DMS 273 treated with DMSO at 0.1 percent for 48 hours (cell line): ENCODE data around the gene KRTAP10-5.
"Not testable (repeated sequence)": the region's sequence is repeated elsewhere in the genome, so short reads cannot be mapped to it uniquely, and the experiment has no call there.

Experiments used
- DNase-seq: peaks from one replicate; lab custom pipeline; 2025; lab: John Stamatoyannopoulos, UW

Gene KRTAP10-5

DNA sequence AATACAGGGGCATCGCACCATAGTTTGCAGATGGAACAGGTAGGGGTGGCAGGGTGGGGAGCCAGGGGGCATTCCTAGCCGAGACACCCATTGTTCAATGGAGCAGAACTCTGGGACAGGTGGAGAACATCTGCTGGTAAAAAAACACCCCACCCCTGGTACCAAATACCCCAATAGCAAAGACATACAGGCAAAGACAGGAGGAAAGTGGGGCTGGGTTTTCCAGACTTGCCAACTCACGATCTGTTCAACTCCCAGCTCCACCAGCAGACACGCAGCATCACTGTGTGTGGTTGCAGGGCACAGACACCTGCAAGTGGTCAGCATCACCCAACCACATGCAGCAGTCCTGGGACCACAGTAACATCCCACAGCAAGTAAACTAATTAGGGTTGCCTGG lies 31.1 kb upstream of the KRTAP10-5 start:
- DNase-seq = no peak

DNA sequence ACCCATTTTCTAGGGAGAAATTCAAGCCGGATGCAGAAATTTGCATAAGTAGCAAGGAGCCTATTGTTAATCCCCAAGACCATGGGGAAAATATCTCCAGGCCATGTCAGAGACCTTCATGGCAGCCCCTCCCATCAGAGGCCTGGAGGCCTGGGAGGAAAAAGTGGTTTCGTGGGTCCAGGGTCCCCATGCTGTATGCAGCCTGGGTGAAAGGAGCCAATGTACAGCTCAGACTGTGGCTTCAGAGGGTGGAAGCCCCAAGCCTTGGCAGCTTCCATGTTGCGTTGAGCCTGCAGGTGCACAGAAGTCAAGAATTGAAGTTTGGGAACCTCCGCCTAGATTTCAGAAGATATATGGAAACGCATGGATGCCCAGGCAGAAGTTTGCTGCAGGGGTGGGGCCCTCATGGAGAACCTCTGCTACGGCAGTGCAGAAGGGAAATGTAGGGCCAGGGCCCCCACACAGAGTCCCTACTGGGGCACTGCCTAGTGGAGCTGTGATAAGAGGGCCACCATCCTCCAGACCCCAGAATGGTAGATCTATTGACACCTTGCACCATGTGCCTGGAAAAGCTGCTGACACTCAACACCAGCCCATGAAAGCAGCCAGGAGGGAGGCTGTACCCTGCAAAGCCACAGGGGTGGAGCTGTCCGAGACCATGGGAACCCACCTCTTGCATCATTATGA lies 29.9 kb upstream of the KRTAP10-5 start:
- DNase-seq = not testable (repeated sequence)

DNA sequence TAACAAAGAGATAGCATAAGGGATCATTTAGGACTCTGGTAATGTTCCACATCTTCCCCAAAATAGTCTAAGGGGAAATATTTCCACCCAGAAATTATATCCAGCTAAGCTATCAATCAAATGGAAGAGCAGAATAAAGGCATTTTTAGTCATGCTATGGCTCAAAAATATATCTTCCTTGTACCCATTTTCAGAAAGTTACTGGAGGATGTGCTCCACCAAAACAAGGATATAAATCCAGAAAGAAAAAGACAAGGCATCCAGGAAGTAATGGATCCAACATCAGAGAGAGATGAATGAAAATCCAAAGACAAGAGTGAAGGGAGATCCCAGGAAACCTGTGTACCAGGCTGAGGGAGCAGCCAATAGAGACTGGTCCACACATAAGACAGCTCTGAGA lies 28.8 kb upstream of the KRTAP10-5 start:
- no peak for DNase-seq

DNA sequence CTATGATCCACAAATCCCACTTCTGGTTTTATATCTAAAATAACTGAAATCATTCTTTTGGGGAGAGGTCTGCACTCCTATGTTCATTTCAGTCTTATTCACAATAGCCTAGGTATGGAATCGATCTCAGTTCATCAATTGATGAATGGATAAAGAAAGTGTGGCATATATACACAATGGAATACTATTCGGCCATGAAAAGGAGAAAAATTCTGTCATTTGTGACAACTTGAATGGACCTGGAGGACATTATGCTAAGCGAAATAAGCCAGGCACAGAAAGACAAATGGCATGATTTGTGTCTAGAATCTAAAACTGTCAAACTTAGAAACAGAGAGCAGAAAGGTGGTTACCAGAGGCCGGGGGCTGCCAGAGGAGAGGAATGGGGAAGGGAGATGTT lies 26.1 kb upstream of the KRTAP10-5 start:
- no peak for DNase-seq

DNA sequence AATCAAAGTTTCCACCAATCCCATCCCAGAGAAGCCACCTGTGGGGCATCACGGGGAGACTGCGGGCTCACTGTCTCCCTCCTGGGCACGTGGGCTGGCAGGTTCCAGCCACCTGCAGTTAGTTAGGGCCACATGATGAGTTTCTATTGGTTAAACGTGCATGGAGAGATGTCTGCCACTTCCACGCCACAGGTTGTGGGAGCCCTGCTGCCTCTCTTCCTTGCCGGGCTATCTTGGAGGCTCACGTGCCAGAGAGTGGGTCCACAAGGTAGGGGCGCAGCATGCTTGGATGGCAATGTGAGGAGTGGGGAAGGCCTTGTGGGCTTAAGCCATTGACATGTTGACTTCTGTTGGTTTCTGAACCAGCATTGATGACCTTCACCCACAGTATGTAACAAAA lies 23.5 kb upstream of the KRTAP10-5 start:
- no peak for DNase-seq

DNA sequence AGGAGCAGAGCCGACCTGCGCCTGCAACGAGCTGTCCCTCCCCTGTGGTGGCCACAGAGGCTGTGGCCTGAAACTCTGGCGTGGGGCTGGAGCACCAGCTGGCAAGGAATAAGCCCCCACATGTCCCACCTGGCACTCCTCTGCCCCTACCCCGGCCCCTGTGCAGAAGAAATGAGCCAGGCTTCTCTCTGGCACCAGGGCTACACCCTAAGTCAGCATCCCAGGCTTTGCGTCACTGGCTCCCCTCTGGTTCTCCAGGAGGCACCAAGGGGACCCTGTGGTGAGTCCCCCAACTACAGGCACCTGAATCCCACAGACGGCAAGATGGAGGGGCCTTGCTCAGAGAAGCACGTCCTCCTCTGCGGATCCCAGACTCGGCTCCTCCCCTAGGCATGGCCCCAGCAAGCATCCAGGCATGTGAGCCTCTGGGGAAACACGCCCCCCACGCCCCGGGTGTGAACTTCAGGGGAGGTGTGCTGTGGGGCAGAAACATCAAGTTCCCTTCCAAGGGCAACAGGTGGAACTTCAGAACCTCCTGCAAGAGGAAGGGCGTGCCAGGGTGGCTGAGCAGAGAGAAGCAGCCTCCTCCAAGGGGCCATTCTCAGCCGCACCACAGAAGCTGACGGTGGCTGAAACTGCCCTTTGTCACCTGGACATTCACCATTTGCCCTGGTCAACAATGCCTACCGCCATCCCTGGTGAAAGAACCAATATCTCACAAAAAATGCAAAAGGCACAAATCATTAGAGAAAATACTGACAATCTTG lies 22.9 kb upstream of the KRTAP10-5 start:
- DNase-seq = no peak

DNA sequence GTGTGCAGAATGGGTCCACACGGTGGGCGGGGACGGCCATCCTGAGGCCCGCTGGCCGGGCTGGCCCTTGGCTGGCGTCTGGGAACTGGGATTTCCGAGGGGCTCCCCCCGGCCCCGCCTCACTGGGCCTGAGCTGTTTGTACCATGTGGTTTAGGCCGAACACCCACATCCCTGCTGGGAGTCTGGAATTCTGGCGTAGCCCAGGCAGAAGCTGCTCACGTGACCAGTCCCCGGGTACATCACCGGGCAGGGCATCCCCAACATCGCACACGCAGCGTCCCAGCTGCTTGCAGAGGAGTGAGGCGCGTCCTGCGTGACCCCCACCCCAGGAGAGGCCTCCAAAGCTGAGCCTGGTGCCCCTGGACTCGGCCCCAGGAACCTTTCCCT lies 22.1 kb upstream of the KRTAP10-5 start:
- no peak for DNase-seq

DNA sequence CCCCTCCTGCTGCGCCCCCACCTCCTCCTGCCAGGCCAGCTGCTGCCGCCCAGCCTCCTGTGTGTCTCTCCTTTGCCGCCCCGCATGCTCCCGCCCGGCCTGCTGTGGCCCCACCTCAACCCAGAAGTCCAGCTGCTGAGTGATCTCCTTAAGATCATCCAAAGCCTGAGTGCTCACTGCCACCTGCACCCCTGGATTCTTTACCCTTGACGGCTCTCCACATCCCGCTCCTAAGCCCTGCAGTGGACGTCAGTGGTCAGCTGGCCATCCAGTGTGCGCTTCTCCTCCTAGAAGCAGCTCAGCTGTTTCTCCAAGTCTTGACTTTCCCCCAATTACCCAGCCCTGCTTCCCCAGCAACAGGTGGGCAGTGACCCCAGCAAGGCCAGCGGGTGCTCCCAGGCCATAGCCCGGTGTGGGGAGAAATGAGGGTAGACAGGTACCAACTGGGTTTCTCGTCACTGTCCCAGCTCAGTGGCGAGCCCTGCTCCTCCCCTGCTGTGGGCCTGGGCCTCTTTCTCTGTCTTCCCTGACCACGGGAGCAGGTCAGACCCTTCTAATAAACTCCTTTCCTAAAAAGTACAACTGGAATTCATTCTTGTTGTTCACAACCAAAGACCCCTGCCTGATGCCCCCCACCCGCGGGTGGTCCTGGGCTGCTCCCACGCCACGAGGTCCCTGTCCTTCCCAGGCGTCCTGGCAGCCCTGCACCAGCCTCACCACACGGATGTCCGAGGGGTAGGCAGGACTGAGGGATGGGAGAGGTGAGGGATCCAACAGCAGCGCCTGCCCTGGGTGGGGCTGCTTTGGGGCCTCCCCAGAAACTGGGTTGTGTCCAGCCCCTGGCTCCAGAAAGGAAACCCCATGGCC lies 21.4 kb upstream of the KRTAP10-5 start:
- DNase-seq = no peak

DNA sequence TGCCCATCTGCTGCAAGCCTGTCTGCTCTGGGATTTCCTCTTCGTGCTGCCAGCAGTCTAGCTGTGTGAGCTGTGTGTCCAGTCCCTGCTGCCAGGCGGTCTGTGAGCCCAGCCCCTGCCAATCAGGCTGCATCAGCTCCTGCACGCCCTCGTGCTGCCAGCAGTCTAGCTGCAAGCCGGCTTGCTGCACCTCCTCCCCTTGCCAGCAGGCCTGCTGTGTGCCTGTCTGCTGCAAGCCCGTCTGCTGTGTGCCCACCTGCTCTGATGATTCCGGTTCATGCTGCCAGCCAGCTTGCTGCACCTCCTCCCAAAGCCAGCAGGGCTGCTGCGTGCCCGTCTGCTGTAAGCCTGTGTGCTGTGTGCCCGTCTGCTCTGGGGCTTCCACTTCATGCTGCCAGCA lies 20.7 kb upstream of the KRTAP10-5 start:
- peak; percentile 32 for DNase-seq

DNA sequence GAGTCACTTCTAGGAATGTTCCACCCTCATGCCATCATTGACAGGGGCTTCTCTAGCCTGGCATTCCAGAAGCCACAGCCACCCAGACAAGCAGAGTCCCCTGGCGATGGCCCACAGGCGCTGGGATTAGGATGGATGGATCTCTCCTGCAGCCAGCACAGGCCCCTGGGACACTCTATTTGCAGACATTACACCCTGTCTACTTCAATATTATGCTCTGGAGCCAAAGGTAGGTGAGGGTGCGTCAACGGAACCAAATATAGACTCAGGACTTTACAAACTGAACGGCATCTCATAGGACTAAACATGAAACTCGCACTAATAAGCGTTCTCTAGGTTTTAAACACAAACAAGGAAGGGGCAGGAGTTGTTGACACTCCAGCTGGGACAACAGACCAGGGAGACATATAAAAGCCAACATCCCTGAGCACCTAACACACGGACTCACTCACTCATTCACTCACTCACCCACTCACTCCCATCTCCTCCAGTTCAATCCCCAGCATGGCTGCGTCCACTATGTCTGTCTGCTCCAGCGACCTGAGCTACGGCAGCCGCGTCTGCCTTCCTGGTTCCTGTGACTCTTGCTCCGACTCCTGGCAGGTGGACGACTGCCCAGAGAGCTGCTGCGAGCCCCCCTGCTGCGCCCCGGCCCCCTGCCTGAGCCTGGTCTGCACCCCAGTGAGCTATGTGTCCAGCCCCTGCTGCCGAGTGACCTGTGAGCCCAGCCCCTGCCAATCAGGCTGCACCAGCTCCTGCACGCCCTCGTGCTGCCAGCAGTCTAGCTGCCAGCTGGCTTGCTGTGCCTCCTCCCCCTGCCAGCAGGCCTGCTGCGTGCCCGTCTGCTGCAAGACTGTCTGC lies 19.9 kb upstream of the KRTAP10-5 start, which contains the start of gene KRTAP10-7:
Gene KRTAP10-7, plus strand, starts transcription at position 480 of the 861 bp plus-strand sequence. Its CDS starts 25 bp downstream, at position 505.
- not testable (repeated sequence) for DNase-seq

GRCh38 chr21:44599264-44600029 lies 19.0 kb upstream of the KRTAP10-5 start:
- DNase-seq = no peak

DNA sequence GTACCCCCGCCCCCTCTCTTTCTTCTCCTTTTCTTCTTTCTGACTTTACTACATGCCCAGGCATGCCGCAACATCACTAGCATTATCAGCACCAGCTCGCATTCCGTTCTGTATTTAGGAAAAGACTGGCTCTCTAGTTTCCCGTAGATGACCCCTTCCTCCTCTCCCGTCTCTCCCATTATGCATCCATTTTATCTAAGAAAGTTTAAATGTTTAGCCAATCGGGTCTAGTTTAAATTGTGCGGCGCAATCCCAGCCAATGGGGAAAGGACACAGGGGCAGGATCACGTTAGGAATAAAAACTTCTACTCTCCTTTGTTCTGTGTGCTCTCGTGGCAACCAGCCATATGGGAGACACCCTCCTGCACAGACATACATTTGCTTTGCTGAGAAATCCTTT lies 17.7 kb upstream of the KRTAP10-5 start:
- DNase-seq = no peak

- DNase-seq = no peak
Measured at GRCh38 chr21:44596068-44596725, 15.8 kb upstream of the KRTAP10-5 start.

GRCh38 chr21:44595524-44595923 lies 15.1 kb upstream of the KRTAP10-5 start:
- no peak for DNase-seq

DNA sequence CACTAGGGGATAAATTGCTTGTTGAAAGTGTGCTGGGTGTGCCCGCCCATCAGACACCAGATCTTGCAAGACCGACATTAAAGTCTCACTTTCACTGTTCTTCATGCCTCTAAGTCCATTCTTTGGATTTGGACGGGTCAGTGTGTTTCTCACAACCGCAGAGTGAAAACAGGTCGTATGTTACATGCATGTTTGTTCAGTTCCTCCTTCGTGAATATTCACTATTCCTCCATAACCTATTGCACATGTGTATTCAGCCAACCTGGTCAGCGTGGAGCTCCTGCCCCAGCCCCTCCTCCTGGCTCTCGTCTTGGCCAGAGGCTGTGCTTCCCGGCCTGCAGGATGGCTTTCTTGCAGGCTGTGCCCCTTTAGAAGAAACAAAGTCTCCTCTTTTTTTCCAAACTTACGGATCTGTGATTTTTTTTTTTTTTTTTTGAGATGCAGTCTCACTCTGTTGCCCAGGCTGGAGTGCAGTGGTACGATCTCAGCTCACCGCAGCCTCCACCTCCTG lies 14.1 kb upstream of the KRTAP10-5 start:
- no peak for DNase-seq

GRCh38 chr21:44593598-44594405 lies 13.4 kb upstream of the KRTAP10-5 start:
- no peak for DNase-seq

DNA sequence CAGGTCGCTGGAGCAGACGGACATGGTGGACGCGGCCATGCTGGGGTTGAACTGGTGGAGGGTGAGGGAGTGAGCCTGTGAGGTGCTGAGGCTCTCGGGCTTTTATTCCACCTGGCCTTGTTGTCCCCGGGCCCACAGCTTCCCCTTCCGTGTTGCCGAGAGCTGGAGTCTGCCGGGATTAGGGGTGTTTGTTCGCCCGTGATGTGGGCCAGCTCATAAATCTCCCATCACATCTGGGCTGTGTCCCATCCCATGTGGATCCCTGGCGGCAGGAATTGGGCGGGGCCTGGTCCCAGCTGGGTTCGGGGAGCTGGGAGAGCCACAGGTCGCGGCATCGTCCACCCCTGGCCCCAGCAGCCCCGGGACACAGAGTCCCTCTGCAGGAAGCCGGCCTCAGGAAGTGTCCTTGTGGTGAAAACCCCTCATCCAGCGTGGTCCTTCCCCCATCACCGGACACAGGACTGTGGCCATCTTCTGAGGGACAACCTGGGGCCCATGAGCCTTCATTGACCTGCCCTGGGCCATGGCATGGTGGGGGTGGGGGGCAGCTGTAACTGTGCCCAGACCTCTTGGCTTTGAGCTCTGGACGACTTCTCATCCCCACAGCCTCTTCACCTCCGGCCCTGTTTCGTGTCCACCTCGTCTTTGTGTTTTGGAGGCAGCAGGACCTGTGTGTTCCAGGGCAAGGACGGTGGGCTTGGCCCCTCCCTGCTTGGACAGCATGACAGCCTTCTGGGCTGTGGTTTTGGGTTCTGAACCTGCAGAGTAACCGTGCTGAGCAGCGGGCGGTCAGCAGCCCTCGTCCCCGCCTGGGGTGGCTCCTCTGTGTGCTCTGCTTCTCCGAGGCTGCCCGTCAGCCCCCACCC lies 12.3 kb upstream of the KRTAP10-5 start, which contains the start of gene KRTAP10-6:
Gene KRTAP10-6, minus strand, starts transcription at position 60 of the 866 bp plus-strand sequence. Its CDS starts 21 bp downstream, at position 39.
- DNase-seq = no peak

- peak; percentile 78 for DNase-seq
Measured at GRCh38 chr21:44591801-44592130, 11.4 kb upstream of the KRTAP10-5 start.
